ENCODE measurements around the gene GPRIN2.
A peak's percentile ranks its signal among the peaks of the same experiment; 100 is the strongest.

Gene GPRIN2

GRCh38 chr10:46526682-46527038, 29.8 kb downstream of the GPRIN2 start:
- no peak for TF ChIP-seq CTCF (conservative IDR thresholded peaks at IDR 0.05; ENCODE audit: low read length)
- H3K4me3 ChIP-seq (ENCODE audit: low read length), result no peak overlapping the region
- no peak for DNase-seq (ENCODE audit: low read depth)

- peak; percentile 15 for DNase-seq (ENCODE audit: low read depth)
- no peak overlapping the region for H3K4me3 ChIP-seq (ENCODE audit: low read length)
- no peak for TF ChIP-seq CTCF (conservative IDR thresholded peaks at IDR 0.05; ENCODE audit: low read length)
These were observed 30.4 kb downstream of the GPRIN2 start for GRCh38 chr10:46525824-46526681.

GRCh38 chr10:46525177-46525823, 31.2 kb downstream of the GPRIN2 start:
- no peak for TF ChIP-seq CTCF (conservative IDR thresholded peaks at IDR 0.05; ENCODE audit: low read length)
- peak; percentile 92 for DNase-seq (ENCODE audit: low read depth)
- no peak overlapping the region for H3K4me3 ChIP-seq (ENCODE audit: low read length)

- TF ChIP-seq CTCF (conservative IDR thresholded peaks at IDR 0.05; ENCODE audit: low read length), result no peak
- peak; percentile 15 for DNase-seq (ENCODE audit: low read depth)
- no peak overlapping the region for H3K4me3 ChIP-seq (ENCODE audit: low read length)
These were observed 31.8 kb downstream of the GPRIN2 start for GRCh38 chr10:46524472-46525176.

GRCh38 chr10:46523962-46524471, 32.4 kb downstream of the GPRIN2 start:
- TF ChIP-seq CTCF (conservative IDR thresholded peaks at IDR 0.05; ENCODE audit: low read length), result no peak

GRCh38 chr10:46523119-46523961, 33.1 kb downstream of the GPRIN2 start:
- no peak for TF ChIP-seq CTCF (conservative IDR thresholded peaks at IDR 0.05; ENCODE audit: low read length)
- H3K4me3 ChIP-seq (ENCODE audit: low read length), result no peak overlapping the region
- DNase-seq (ENCODE audit: low read depth), result peak; percentile 28

More at GRCh38 chr10:46523962-46524471, 32.4 kb downstream of the GPRIN2 start:
- DNase-seq (ENCODE audit: low read depth), result peak; percentile 70
- no peak overlapping the region for H3K4me3 ChIP-seq (ENCODE audit: low read length)
